Mucosa of descending colon (tissue), 3 donors: Measurements from ENCODE around the gene ARL15. TPM values are rescaled to one million over a fixed set of nuclear protein-coding genes. Genes with fewer than 3 reads are reported as not detected.

Experiments used
- ATAC-seq: fragments of 200-7000 bp; cut with Tn5 transposase; one replicate; pipeline ENCODE4 v1.9.1; 2020; ENCODE audit warnings: mild to moderate bottlenecking, moderate library complexity
- DNase-seq, 3 donors: peaks; one replicate each; pipeline ENCODE4 v3.0.0-alpha.2; 2020
- H3K36me3 ChIP-seq: fragments of 200-600 bp; one replicate; pipeline ENCODE4 v1.8.0; 2021; ENCODE audit warnings: low read depth, mild to moderate bottlenecking
- H3K4me1 ChIP-seq: fragments of 200-600 bp; one replicate; pipeline ENCODE4 v1.8.0; 2021; ENCODE audit warnings: low read depth, mild to moderate bottlenecking
- H3K4me3 ChIP-seq: fragments of 200-600 bp; one replicate; pipeline ENCODE4 v1.8.0; 2021; ENCODE audit warnings: mild to moderate bottlenecking
- H3K9me3 ChIP-seq: fragments of 200-600 bp; one replicate; pipeline ENCODE4 v1.8.0; 2021; ENCODE audit warnings: mild to moderate bottlenecking
- intact Hi-C, 2 donors: fragments of 100-400 bp; cut with DNase I in 1 of 2; cut with micrococcal nuclease in 1 of 2; formaldehyde crosslinking; loops; one replicate each; pipeline versions ENCODE4 v1.11.0 to v1.11.1; 2022; cut with DNase I, micrococcal nuclease
- total RNA-seq, 3 donors: library from RNA; stranded (reverse); fragmentation: NEBNext Ultra II Directional in 2 of 3; extraction: Animal tissue kit (Norgen Biotek cat#: 25700) in 2 of 3; gene quantifications; one replicate each; pipeline versions ENCODE4 v1.2.1 to v1.2.4, GENCODE V29; 2021 to 2023
- TF ChIP-seq, protein P1 (sequence below): fragments of 200-600 bp; IDR thresholded peaks from one replicate; pipeline ENCODE4 v1.8.0; 2022; ENCODE audit warnings: antibody characterized with exemption, mild to moderate bottlenecking
- donor health status: DM: no; HTN: no; CAD: no; lungs with moderate emphysema.
- donor health status: DM: no; HTN: no; CAD: no.
- donor health status: DM: no; HTN: yes; CAD: no.

ARL15 gene
- total RNA-seq, 3 donors from 2014 or later: 21.2 to 34.8 (median 30.1) TPM

DNA sequence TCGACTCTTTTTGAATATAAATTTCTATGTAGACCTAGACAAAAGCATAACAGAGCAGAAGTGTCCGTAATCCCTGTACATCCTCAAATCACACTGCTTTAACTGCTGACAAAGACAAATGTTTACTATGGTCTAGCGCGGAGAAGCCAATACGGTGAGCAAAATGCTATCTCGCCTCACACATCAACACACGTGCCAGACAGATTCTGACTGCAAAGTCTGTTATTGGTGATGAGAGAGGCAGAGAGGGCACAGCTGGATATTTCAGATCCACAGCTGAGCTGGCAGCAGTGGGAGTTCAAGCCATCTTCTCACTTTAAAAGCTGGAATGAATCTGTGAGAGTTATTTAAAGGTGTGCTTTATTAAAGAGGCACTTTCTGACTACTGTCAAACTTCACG, 124.3 kb downstream of the ARL15 start:
- no peak for ATAC-seq
- DNase-seq: no peak
- Histone ChIP-seq H3K4me3 (no peak overlapping the region), H3K4me1 (peaks cover 13% of the 10 kb centered on the region), H3K36me3 (no peaks in the 10 kb centered on the region), H3K9me3 (no peaks in the 10 kb centered on the region)
- TF ChIP-seq, protein P1, sequence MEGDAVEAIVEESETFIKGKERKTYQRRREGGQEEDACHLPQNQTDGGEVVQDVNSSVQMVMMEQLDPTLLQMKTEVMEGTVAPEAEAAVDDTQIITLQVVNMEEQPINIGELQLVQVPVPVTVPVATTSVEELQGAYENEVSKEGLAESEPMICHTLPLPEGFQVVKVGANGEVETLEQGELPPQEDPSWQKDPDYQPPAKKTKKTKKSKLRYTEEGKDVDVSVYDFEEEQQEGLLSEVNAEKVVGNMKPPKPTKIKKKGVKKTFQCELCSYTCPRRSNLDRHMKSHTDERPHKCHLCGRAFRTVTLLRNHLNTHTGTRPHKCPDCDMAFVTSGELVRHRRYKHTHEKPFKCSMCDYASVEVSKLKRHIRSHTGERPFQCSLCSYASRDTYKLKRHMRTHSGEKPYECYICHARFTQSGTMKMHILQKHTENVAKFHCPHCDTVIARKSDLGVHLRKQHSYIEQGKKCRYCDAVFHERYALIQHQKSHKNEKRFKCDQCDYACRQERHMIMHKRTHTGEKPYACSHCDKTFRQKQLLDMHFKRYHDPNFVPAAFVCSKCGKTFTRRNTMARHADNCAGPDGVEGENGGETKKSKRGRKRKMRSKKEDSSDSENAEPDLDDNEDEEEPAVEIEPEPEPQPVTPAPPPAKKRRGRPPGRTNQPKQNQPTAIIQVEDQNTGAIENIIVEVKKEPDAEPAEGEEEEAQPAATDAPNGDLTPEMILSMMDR: no peak
- intact Hi-C loops: no loop called here

DNA sequence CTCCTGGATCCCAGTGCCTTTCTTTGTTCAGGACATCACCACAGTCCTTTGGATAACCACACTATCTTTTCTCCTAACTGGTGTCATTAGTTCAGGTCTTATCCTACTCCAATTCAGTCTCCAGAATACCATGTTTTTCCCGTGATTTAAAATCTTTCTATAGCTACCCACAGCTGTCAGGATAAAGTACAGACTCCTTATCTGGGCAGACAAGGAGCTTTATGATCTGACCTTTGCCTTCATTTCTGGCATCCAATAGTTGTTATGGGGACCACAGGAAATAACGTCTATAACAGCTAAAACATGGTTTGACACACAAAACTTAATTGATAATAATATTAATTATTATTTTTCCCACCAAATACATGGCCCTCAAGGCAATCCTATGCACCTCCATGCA, 125.6 kb downstream of the ARL15 start:
- no peak overlapping the region for H3K4me3 ChIP-seq
- intact Hi-C loops: no loop called here
- ATAC-seq (peak; percentile 84), DNase-seq (peak in 1 of 3 donors; percentile 12)
- no peaks in the 10 kb centered on the region for H3K9me3 ChIP-seq
- H3K4me1 ChIP-seq: peaks cover 14% of the 10 kb centered on the region
- TF ChIP-seq, protein P1: no peak
- H3K36me3 ChIP-seq: no peaks in the 10 kb centered on the region

DNA sequence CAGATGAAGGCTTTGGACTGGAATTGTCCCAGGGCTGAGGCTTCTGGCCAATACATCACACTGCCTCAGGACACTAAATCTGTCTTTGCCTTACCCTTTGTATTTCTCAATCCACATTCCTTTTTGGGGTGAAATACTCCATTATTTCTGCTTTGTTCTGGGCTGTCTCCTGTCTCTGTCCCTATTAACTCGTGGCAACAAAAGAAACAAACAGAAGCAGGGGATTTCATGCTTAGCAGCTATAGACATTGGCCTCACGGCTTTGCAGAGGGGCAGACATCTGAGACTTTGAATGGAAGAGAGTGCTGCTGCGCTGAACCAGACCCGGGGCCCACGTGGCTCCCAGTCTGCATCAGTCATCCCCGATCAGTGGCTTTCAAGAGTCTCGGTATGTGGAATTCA, 129.7 kb downstream of the ARL15 start:
- Histone ChIP-seq H3K4me1 (peaks cover 32% of the 10 kb centered on the region), H3K36me3 (no peaks in the 10 kb centered on the region), H3K4me3 (no peak overlapping the region), H3K9me3 (no peaks in the 10 kb centered on the region)
- ATAC-seq (no peak), DNase-seq (no peak)
- intact Hi-C loops: no loop called here
- TF ChIP-seq, protein P1: no peak

DNA sequence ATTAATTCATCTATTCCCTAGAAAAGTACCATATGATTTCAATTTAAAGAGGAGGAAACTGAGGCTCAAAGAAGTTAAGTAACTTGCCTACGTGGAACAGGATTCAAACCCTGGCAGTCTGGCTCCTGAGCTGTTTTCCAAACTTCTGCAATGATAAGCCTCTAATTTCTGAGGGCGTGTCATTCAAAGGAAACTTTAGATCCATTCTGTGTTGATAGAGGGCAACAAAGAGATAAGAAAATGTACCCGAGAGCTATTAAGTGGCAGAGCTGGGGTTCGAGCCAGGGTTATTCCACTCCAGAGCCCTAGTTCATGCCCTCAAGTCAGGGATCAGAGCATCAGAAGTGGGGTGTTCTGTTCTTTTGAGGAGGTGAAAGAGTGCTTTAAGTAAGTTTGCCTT, 131.4 kb downstream of the ARL15 start:
- peaks cover 24% of the 10 kb centered on the region for H3K4me1 ChIP-seq
- no peaks in the 10 kb centered on the region for H3K36me3 ChIP-seq
- ATAC-seq (peak; percentile 69), DNase-seq (peak in 1 of 3 donors; percentile 9)
- intact Hi-C loops: no loop called here
- TF ChIP-seq, protein P1: no peak
- no peaks in the 10 kb centered on the region for H3K9me3 ChIP-seq
- no peak overlapping the region for H3K4me3 ChIP-seq

DNA sequence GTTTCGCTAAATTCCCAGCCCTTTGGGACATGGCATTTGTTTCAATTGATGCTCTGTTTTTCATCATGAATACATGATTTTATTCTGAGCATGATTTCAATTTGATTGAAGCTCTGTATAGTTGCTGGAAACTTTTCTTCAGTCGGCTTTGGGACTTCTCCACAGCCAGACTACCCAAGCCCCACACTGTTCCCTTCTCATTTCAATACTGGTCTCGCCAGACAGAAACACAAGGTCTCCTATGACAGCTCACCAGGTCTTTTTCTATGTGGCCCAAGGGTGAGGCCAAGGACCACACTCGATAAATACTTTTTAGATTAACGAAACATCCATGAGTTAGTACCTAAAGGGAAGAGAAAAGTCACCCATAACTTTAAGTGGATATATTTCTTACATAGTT, 132.2 kb downstream of the ARL15 start:
- intact Hi-C loops: no loop called here
- Histone ChIP-seq H3K36me3 (no peaks in the 10 kb centered on the region), H3K9me3 (no peaks in the 10 kb centered on the region), H3K4me3 (no peak overlapping the region), H3K4me1 (peaks cover 24% of the 10 kb centered on the region)
- ATAC-seq (no peak), DNase-seq (no peak)
- TF ChIP-seq, protein P1: no peak

DNA sequence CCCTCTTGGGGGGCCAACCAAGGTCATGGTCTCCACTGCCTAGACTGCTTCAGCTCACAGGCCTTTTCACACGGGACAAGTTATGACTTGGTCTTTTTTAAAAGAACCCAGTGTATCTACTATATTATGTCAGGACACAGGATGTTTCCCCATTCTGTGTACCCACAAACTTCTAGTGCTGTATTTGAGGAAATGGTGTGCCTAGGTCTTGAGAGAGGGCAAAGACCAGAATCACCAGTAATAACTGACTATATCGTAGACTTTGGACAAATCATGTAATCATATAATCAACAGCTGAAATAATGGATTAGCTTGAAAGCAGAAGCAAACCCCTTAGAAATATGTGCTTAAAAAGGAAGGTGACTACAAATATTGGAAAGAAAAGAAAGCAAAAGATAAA, 133.3 kb downstream of the ARL15 start:
- TF ChIP-seq, protein P1: no peak
- ATAC-seq: peak; percentile 25
- H3K4me1 ChIP-seq: peaks cover 24% of the 10 kb centered on the region
- H3K9me3 ChIP-seq: no peaks in the 10 kb centered on the region
- no peak overlapping the region for H3K4me3 ChIP-seq
- no peak for DNase-seq
- intact Hi-C loops: no loop called here
- H3K36me3 ChIP-seq: no peaks in the 10 kb centered on the region
